ENCODE results near the gene TUSC2.
A peak's percentile ranks its signal among the peaks of the same experiment; 100 is the strongest.

TUSC2 gene

GRCh38 chr3:50334339-50335075, 6.5 kb upstream of the TUSC2 start:
- DNase-seq = no peak

GRCh38 chr3:50333744-50334328, 5.8 kb upstream of the TUSC2 start:
- DNase-seq = no peak

- DNase-seq = no peak
These were observed 3.4 kb upstream of the TUSC2 start for GRCh38 chr3:50331364-50331907.

GRCh38 chr3:50330330-50330729, 2.3 kb upstream of the TUSC2 start:
- no peak for DNase-seq

GRCh38 chr3:50327129-50327528, 894 bp downstream of the TUSC2 start:
- no peak for DNase-seq

GRCh38 chr3:50326182-50326541, 1.9 kb downstream of the TUSC2 start:
- no peak for DNase-seq

GRCh38 chr3:50325497-50326181, 2.4 kb downstream of the TUSC2 start:
- peak; percentile 9 to 31 for DNase-seq

- DNase-seq = no peak
These were observed 2.9 kb downstream of the TUSC2 start for GRCh38 chr3:50325113-50325480.

GRCh38 chr3:50324351-50325112, 3.5 kb downstream of the TUSC2 start:
- peak; percentile 58 to 68 for DNase-seq

- DNase-seq = no peak
These were observed 4.3 kb downstream of the TUSC2 start for GRCh38 chr3:50323614-50324199.

GRCh38 chr3:50323092-50323600, 4.9 kb downstream of the TUSC2 start:
- no peak for DNase-seq

- DNase-seq = no peak
These were observed 5.5 kb downstream of the TUSC2 start, which contains the start of gene HYAL2 for GRCh38 chr3:50322386-50323091. Gene HYAL2 (minus strand): TSS chr3:50322745. CDS start chr3:50320489, 2,256 bp downstream.

GRCh38 chr3:50322115-50322385, 6.0 kb downstream of the TUSC2 start:
- DNase-seq = no peak

- peak; percentile 83 to 86 for DNase-seq
These were observed 6.5 kb downstream of the TUSC2 start for GRCh38 chr3:50321336-50322114.

- peak; percentile 55 to 56 for DNase-seq
These were observed 7.1 kb downstream of the TUSC2 start for GRCh38 chr3:50320853-50321335.

- no peak for DNase-seq
These were observed 8.0 kb downstream of the TUSC2 start for GRCh38 chr3:50319894-50320625.

GRCh38 chr3:50319181-50319893, 8.7 kb downstream of the TUSC2 start:
- DNase-seq = no peak

- DNase-seq = no peak
These were observed 9.4 kb downstream of the TUSC2 start for GRCh38 chr3:50318615-50319014.

- DNase-seq = no peak
These were observed 9.9 kb downstream of the TUSC2 start for GRCh38 chr3:50318163-50318562.

GRCh38 chr3:50317300-50317699, 10.7 kb downstream of the TUSC2 start:
- DNase-seq = no peak
